ENCODE data around the gene LYZ. TPM values are rescaled to one million over a fixed set of nuclear protein-coding genes. Genes with fewer than 3 reads are reported as not detected.

LYZ gene
- polyA plus RNA-seq, 2 of the 4 experiments (the other 2 are of a cell fraction): 0.12 TPM; not detected in 1

- TF ChIP-seq EHMT2 (IDR thresholded peaks at IDR 0.05; ENCODE audit: low read depth) (no peak), RNF2 (IDR thresholded peaks at IDR 0.05; ENCODE audit: borderline replicate concordance, low read depth) (no peak), JUN (IDR thresholded peaks at IDR 0.05) (peak; percentile 78 to 82; a peak in 3 of 5 replicates), GATA3 (IDR thresholded peaks at IDR 0.05; ENCODE audit: borderline replicate concordance) (no peak), POLR2AphosphoS2 (conservative IDR thresholded peaks at IDR 0.05; ENCODE audit: low read length) (no peak), SMC3 (IDR thresholded peaks at IDR 0.05) (no peak), MAFK (IDR thresholded peaks at IDR 0.05; ENCODE audit: partially characterized antibody) (no peak), SREBF2 (IDR thresholded peaks at IDR 0.05) (no peak), MAX (IDR thresholded peaks at IDR 0.05) (peak; percentile 92), ZSCAN20 (CRISPR knock-in tag; IDR thresholded peaks at IDR 0.05) (no peak), HOXB5 (CRISPR knock-in tag; IDR thresholded peaks at IDR 0.05) (peak; percentile 28; the same call in 1 of the 2 replicates), RFX5 (IDR thresholded peaks at IDR 0.05) (0 out of 2 replicates have a peak, but pooled peaks have one; percentile 32), ZNF302 (CRISPR knock-in tag; IDR thresholded peaks at IDR 0.05) (no peak), TP53 (CRISPR knock-in tag; IDR thresholded peaks at IDR 0.05) (0 out of 2 replicates have a peak, but pooled peaks have one; percentile 57), BCL3 (IDR thresholded peaks at IDR 0.05) (peak; percentile 85; the same call in 2 of the 3 replicates), PBX3 (IDR thresholded peaks at IDR 0.05) (peak; percentile 38; the same call in 1 of the 2 replicates), CTCF (IDR thresholded peaks at IDR 0.05) (no peak), NFE2L2 (conservative IDR thresholded peaks at IDR 0.05; ENCODE audit: low read length) (no peak), EHF (CRISPR knock-in tag; IDR thresholded peaks at IDR 0.05) (0 out of 2 replicates have a peak, but pooled peaks have one; percentile 50), CHD2 (IDR thresholded peaks at IDR 0.05; ENCODE audit: low read length, partially characterized antibody) (no peak), E2F6 (IDR thresholded peaks at IDR 0.05; ENCODE audit: borderline replicate concordance, low read depth) (peak; percentile 50; the same call in 1 of the 2 replicates), HOXA7 (CRISPR knock-in tag; IDR thresholded peaks at IDR 0.05) (no peak), ZC3H11A (IDR thresholded peaks at IDR 0.05) (no peak), ESRRA (IDR thresholded peaks at IDR 0.05; ENCODE audit: borderline replicate concordance, low read length) (no peak), BHLHE40 (IDR thresholded peaks at IDR 0.05; ENCODE audit: low read depth, low read length) (no peak), NPAS2 (CRISPR knock-in tag; IDR thresholded peaks at IDR 0.05; ENCODE audit: borderline replicate concordance) (no peak), KDM5A (IDR thresholded peaks at IDR 0.05) (peak; percentile 85), HEYL (CRISPR knock-in tag; IDR thresholded peaks at IDR 0.05) (no peak)
Measured at GRCh38 chr12:69359531-69360347, 11.6 kb downstream of the LYZ start, which contains the start of gene YEATS4 (continued).

Measured in A549 (cell line).